Hippocampal formation (tissue), 2 donors: ENCODE data around the gene CLCF1.

Source experiments
- DNase-seq, 2 donors: peaks; one replicate each; lab custom pipeline; 2025; lab: John Stamatoyannopoulos, UW

The CLCF1 gene

DNA sequence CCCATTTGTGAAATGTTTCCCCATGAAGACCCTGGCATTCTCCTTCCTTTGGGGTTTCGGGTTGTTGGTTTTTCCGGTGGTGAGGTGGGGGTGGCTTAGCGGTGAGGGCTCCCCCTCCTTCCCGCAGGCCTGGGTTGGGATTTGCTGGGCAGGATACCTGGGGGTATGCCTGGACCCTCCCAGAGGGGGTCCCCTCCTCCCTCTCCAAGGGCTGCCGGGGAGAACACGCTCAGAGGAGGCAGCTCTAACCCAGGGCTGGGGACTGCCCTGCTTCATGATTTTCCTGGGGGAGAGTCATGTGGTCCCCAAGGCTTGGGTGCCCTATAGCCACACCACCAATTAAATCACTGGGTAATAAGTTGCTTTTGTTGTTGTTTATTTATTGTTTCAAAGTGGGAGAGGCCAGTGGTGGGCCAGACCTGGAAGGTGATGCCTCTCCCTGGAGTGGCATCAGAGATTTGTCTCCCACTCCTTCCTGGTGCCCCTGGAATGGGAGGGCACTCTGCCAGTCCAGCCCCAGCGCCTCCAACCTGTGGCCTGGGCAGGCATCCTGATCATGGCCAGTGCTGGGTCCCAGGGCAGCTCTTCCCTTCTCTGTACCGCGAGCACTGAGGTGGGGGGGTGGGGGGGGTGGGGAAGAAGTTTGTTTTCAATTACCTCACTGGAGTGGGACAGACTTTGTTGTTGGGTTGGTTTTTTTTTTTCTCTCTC lies 1.3 kb upstream of the CLCF1 start:
- no peak for DNase-seq

DNA sequence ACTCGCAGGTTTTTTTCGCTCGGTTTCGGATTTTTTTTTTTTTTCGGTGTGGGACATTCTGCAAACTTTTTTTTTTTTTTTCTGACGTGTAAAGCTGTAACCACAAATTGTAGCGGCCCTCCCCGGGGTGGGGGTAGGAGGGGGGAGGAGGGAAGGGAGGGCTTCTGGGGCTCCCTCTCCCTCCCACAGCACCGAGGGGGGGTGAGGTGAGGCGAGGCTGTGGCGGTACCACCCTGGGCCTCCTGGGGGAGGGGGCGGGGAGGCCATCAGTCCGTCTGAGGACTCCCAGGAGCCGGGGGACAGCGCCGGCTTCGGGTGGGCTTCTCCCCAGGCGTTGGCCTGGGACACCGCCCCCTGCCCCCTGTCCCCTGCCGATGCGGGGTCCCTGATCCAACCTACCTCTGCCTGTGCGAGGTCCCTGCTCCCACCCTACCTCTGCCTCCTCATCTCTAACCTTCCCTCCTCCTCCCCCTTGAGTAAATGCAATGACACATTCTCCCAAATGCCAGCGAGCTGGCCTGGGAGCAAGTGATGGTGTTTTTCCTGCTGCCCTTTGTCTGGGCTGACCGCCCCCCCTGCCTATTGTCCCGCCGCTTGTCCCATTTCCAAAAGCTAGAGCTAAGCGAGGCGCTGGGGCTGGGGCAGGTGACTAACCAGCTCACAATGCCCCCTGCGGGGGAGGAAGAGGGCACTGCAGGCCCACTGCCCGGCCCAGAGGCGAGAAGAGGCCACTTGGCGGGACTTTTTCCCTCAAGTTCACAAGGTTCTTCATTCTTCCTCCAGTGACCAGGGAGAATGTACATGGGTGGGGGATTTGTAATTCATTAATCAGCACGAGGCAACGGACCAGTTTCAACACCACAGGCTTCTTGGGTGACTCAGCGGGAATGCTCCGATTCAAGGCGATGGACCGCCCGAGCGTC lies 511 bp upstream of the CLCF1 start:
- DNase-seq: no peak

DNA sequence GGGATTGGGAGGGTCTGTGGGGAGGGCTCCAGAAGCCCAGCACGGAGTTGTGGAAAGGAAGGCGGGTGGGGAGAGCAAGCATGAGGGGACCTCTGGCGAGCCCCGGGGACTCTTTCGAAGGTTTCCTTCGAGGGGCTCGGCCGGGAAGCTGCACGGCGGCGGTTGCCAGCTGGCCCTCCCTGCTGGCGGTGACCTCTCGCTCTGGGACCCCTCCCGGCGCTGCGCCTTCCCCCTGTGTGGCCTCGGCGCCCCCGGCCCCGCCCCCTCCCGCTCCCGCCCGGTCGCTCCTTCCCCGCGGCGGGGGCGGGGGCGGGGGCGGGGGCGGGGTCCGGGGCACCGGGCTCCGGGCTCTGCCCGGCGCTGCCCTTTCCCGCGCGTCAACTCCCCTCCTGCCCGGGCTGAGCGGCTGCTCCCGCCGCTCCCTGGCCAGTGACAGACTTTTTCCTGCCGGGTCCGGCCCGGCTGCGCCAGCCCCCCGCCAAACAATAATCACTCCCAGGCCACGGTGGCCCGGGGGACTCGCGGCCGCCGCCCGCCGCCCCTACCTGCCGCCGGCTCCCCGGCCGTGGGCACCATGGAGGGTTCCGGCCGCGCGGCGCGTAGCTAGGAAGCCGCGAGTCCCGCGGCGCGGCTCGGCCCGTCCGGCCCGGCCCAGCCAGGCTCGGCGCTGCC lies 941 bp downstream of the CLCF1 start:
- no peak for DNase-seq

DNA sequence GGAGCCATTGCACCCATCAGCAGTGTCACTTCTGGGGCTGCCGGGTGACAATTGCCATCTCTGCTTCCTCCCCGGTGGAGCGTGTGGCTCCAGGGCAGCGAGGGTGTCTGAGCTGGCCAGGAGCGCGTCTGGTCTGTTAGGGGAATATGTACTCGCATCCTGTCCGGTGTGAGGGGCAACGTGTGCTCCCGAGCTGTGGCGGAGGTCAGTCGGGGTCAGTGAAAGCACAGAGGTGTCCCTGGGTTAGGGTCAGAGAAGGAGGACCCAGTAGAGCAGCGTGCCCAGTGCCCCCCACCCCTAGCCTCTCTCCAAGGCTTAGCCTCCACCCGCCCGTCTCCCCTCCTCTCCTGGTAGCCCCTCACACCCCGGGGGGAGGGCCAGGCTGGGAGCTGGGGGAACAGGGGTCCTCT lies 1.5 kb downstream of the CLCF1 start:
- DNase-seq: no peak

DNA sequence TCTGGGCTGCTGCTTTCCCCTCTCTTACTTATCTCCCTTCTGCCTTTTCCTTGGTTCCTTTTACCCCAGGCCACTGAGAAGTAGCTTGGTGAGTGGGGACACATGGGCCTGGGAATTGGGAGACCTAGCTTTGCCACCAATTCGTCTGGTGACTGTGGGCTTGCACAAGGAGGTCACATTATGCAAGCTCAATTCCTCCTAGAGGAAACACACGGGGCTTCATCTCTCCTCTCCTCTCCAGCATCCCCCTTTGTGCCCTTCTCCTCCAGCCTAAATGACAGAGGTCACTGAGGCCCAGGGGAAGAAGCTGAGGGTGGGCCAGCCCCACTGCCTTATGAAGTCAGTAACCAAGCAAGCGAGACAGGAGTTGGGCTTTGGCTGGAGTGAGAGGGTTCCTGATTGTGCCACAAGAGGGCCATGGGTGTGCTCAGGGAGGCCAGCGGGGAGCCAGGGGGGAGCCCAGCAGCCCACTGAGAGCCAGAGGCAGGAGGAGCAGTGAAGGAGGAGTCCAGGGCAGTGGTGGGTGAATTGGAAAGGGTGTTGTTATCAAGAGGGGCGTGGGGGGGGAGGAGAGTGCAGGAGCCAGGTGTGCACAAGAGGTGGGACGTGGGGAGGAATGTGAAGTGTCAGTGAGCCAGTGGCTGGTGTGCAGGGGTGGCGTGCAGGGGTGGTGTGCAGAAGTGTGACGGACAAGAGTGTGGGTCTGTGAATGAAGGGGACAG lies 2.0 kb downstream of the CLCF1 start:
- DNase-seq: no peak

DNA sequence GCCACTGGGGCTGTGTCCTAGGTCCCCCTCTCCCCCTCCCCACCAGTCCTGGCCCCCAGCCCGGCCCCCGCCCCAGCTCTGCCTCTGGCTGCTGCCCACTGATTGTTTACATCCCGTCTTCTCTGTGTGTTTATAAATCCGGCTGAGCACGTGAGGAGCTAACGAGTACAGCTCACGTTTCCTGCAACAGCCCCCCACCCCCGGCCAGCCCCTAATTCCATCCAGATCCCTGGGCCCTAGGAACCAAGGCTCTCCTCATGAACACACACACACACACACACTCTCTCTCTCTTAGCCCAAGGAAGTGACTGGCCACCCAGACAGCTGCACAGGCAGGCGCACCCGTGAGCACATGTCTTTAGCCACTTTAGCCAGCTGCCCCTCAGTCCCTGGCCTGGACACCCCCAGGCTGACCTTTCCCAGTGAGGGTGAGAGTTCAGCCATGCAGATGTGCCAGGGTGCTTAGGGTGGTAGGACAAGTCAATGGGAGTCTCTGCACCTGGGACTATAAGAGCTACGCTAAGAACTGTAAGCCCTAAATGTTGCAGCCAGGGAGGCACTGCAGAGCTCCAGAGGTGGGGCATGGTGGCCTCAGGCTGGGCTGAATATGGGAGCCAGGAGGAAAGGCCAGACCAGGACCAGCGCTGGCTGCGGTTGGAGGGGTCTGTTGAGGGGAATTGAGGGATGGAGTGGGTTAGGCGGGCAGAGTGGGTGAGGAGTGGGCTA lies 2.9 kb downstream of the CLCF1 start:
- DNase-seq: no peak

DNA sequence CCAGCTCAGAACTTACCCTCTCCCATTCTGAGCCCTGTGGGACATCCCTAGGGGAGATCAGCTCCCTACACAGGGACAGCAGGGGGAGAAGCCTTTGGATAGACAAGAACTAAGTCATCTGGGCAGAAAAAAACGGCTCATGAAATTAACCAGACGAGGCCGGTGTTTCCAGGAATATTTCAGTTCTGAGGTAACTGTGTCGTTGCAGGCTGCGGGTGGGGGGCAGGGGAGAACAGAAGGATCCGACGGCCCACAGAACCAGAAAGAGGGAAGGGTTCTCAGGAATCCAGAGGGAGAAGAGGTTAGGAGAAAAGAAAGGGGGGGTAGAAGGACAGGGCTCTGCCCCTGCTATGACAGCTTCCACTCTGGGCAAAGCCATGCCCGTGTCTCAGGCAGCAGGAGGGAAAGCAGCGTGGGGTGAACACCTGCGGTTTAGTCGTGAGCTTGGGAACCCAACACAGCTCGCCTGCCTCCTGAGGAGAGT lies 3.6 kb downstream of the CLCF1 start:
- DNase-seq: no peak

DNA sequence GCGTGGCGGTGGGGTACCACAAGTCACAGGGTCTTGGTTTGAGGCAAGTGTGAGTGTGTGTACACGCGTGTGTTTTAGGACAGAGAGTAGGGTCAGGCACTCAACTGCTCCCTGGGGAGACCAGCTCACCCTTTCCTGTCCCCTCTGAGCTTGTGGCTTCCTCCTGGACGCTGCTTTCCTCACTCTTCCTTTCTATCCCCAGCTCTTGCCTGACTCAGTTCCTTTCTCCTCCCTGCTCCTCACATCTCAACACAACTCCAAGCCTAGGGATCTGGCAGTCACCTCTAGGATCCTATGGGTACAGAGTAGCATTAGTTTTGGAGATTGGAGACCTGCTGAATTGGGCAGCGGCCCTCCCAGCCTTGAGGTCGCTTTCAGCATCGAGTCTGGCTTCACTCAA lies 4.1 kb downstream of the CLCF1 start:
- DNase-seq: no peak

DNA sequence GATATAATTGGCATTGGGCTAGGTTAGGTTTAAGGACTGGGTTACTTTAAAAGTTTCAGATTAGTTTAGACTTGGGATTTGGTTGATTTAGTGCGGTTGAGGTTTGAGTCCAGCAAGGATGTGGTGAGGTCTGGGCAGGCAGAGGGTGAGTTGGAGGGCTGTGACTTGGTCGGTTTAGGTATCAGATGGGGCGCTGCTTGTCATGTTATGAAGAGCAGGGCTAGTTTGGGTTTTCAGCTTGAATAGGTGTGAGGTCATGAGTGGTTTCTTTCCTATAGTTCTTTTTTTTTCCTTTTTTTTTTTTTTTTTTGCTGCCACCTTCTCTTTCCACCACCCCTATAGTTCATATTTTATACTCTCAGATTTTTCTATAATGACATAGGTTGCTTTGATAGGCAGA lies 4.8 kb downstream of the CLCF1 start:
- DNase-seq: no peak

DNA sequence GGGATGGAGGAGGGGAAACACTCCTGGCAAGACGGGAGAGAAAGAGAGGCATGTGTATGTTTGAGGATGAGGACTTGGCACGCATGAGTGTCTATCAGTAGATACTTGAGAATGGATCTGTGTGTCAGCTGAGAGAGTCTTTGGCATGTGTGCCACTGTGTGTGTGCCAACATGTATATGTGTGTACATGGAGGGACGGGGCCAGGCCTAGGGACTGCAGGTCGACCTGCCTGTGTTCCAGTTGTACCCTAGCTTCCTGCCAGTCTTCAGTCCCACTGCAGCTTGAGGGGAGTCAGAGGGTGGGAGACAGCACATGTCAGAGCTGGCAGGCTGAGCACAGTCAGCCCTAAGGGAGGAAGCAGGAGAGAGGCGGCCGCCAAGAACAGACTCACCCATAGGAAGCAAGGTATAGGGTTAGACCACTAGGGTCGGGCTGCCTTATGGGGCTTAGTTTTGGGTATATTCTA lies 5.6 kb downstream of the CLCF1 start:
- DNase-seq: no peak

DNA sequence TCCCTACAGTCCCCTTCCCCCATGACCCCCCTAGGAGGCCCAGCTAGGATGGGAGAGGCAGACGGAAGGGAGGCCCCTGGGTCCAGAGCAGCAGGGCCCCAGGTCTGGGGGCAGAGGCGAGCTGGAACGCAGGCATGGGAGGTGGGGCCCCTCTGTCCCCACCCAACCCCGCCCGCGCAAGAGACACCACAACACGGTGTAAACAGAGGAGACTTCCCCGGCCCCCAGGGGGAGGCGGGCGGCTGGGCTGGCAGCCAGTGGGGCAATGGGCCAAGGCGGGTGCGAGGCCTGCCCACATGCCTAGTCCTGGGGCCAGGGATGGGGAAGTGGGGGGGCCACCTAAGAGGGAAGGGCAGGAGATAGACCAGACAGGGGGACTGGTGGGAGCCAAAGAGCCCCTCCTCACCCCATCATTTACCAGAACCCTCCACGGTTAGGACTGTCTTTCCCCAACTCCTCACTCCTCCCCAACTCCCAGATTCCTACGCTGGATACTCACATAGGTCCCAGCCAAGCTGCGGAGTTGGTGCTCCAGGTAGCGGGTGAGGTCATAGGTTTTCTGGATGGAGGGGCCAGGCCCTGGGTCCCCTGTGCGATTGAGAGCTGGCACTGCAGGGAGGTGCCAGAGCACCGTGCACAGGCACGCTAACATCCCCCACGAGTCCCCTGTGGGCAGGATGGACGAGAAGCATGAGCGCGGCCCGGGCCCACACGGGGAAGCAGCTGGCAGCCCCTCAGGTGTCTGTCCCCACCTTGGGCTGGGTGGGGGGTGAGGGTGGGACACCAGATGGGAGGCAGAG lies 6.2 kb downstream of the CLCF1 start:
- DNase-seq: no peak

DNA sequence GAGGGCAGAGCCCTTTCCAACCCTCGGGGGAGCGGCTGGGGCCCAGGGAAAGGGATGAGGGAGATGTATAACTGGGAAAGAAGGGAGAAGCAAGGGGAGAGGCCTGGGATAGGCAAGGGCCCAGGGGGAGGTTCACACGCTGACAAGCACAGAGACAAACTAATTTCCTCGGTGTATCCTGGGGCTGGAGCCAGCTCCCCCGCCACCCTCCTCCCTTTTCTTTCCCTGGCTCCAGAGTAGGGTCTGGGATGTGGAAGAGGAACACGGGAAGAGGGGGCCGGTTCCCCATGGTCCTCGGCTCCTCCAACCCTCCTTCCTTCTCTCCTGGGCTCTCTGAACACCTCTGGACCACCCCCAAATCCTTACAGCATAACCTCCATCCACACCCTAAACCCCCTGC lies 6.9 kb downstream of the CLCF1 start:
- no peak for DNase-seq

DNA sequence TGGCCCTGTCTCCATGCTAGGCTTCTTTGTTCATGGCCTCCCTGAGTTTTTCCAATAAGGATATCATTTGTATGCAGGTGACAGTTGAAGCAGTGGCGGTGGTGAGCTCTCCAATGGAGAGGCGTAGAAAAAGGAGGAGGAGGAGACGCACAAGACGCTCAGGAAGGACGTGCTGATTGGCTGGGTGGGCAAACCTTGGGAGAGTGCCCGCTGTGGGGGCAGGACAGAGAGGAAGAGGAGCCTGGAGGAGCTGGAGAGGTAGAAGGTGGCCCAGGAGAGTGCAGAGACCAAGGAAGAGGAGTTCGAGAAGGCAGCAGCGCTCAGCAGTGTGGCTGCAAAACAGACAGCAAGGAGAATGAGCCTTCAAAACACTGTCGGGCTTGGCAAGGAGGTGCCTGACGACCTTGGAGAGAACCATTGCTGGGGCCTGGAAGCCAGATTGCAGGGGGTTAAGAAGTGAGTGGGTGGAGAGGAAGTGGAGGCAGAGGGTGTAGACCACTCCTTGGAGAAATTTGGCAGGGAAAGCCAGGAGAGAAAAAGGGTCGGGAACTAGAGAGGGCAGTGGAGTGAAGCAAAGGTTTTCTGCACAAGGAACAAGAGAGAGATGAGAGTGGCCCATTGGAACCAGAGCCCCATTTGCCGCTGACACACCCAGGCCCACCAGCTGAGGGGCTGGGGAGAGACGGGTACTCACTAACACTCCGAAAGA lies 7.5 kb downstream of the CLCF1 start:
- DNase-seq: no peak

DNA sequence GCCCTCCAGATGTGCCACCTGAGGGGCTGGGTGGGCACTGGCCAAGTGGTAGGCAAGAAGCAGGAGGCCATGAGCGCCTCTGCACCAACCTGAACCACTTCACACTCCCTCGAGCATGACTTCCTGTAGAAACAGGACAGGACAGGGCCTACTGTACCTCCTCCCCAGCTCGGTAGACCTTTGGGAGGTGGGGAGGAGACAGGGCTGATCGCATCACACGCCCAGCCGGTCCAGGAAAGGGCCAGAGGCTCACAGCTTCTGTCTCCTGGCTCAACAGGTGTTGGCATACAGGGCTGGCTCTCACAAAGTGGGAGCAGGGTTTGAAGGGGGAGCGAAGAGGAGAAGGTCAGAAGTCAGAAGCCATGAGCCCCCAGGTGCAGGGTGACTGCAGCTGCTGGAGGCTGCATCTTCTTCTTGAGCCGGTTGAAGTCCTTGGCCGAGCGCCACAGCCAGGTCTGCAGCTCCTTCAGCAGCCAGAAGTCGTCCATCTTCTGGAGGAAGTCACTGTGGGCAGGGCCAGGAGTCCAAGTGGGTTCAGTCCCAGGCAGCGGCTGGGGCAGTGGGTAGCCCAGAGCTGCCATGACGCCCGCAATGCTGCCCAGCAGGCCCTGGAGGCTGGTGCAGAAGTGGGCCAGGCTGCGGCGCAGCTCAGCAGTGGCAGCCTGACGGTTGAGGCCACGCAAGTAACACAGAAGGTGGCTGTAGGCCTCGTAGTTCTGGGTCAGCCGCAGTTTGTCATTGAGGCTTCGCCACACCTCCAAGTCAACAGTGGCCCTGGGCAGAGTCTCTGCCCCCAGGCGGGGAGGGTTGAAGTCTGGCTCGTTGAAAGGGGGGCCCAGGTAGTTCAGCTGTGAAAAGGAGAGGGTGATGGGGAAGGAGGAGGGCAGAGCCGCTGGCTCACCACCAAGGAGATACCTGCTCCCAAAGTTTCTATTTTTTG lies 8.3 kb downstream of the CLCF1 start:
- DNase-seq: no peak

DNA sequence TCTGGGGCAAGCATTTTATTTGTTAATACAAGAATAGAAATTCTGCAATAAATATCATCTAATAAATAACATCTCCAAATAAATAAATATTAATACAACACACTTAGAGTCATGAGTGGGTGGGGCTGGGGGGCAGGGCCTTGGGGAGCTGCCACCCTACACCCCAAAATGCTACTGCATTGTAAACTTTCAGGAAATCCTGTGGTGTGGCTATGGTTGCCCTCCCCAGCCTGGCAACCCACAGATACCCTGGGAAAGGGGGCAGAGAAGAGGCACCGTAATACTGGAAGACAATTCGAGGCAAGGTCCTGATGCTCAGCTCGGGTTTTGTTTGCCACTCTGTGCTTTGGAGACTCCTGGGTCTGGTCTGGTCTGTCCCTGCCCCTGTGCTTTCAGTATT lies 9.2 kb downstream of the CLCF1 start:
- DNase-seq: no peak

DNA sequence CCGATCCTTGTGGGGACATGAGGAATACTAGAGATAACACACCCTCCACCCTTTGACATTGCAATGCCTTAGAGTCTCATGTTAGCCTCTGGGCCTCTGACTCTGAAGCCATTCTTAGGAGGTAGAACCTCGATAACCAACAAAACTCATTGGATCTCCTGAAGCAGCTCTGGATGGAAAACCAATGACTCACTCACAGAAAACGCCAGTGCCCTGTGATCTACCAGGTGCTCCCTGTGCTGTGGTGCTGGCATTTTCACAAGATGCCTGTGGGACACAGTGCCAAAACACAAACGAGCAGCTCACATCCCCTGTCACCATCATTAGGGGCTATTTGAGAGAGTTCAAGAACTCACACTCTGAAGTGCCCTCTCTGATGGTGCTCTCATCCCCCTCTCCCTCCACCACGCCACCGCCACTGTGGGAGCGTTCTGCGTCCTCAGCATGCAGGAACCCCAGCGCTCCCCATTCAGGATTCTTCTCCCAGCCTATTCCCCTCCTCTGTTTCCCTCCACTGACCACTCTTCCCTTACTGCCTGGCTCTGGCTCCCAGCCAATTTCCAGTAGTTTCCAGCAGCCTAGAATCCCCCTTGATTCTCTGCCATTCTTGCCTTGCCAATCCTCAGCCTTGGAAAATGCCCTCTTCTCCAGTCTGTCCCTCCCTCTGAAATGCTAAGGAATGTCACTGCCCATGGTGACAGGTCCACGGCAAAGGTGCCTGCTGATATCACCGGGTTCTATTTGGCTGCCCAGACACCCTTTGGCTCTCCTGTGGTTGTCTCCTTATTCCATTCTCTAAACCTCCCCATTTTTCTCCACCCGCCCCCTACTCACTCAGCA lies 15.3 kb downstream of the CLCF1 start:
- DNase-seq: no peak

DNA sequence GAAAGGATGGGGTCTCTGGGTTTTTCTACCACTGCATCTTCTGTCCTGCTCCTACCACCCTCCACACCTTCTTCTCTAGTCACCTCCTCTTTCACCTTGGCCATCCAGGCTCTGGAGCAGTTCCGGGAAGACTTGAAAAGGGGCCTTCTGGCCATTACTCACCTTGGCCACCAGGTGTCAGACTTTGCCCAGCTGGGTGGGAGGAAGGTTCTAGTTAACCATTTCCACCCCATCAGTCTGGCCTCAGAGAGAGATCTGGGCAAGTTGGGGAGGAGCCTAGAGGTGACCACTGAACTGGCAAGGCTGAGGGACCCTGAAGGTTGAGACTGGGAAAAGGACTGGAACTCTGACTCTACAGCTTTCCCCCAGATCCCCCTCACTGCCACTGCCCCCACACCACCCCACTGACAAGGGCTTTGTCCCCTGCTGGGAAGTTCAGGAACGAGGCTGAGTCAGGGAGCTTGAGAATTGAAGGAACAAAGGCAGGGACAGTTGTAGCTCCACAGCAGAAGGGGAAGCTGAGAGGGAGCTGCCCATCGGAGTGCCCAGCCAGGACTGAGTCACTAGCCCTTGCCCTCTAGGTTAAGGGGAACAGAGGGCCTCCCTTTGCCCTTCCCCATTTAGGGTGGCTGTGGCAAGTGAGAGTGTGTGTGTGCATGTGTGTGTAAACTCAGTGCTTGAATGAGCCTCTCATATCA lies 16.4 kb downstream of the CLCF1 start:
- peak; percentile 47 to 48 for DNase-seq
